NCI-H2107 treated with DMSO at 0.1 percent for 48 hours (cell line): ENCODE results near the gene TRAF3.
A peak's percentile ranks its signal among the peaks of the same experiment; 100 is the strongest.
"Not testable (repeated sequence)": the region's sequence is repeated elsewhere in the genome, so short reads cannot be mapped to it uniquely, and the experiment has no call there.

Source experiments
- DNase-seq: peaks from one replicate; lab custom pipeline; 2025; ENCODE audit not compliant: unreplicated experiment; lab: John Stamatoyannopoulos, UW

TRAF3 gene

GRCh38 chr14:102918438-102918837 is 141.2 kb downstream of the TRAF3 start:
- no peak for DNase-seq

GRCh38 chr14:102920273-102920997 is 143.2 kb downstream of the TRAF3 start:
- no peak for DNase-seq

GRCh38 chr14:102920998-102921304 is 143.7 kb downstream of the TRAF3 start:
- DNase-seq: no peak

GRCh38 chr14:102922490-102923200 is 145.4 kb downstream of the TRAF3 start, which contains the start of gene AMN:
Gene AMN (plus strand): TSS chr14:102922663. CDS start chr14:102922689, 26 bp downstream.
- DNase-seq: no peak

GRCh38 chr14:102923201-102923924 is 146.1 kb downstream of the TRAF3 start:
- DNase-seq: no peak

GRCh38 chr14:102923925-102924486 is 146.8 kb downstream of the TRAF3 start:
- no peak for DNase-seq

- no peak for DNase-seq
Observed at GRCh38 chr14:102924632-102925588, 147.7 kb downstream of the TRAF3 start.

- DNase-seq: no peak
Observed at GRCh38 chr14:102925646-102926045, 148.4 kb downstream of the TRAF3 start.

GRCh38 chr14:102926104-102926503 is 148.9 kb downstream of the TRAF3 start:
- DNase-seq: no peak

GRCh38 chr14:102926840-102927239 is 149.6 kb downstream of the TRAF3 start:
- DNase-seq: not testable (repeated sequence)

- no peak for DNase-seq
Observed at GRCh38 chr14:102927346-102927877, 150.2 kb downstream of the TRAF3 start.

GRCh38 chr14:102927878-102928411 is 150.7 kb downstream of the TRAF3 start:
- DNase-seq: no peak

GRCh38 chr14:102928412-102929240 is 151.4 kb downstream of the TRAF3 start:
- DNase-seq: peak; percentile 48

GRCh38 chr14:102929241-102930137 is 152.2 kb downstream of the TRAF3 start:
- DNase-seq: no peak

- DNase-seq: no peak
Observed at GRCh38 chr14:102930138-102930752, 153.0 kb downstream of the TRAF3 start.

GRCh38 chr14:102930753-102931579 is 153.7 kb downstream of the TRAF3 start:
- no peak for DNase-seq
